Measurements from ENCODE around the gene DACT2.

Gene DACT2

GRCh38 chr6:168347615-168348014 is 28.0 kb upstream of the DACT2 start:
- Histone ChIP-seq H2AFZ (ENCODE audit: low read depth, low read length) (no peak overlapping the region), H3K27me3 (ENCODE audit: insufficient read depth, low read length, poor library complexity) (no peaks in the 10 kb centered on the region), H3K79me2 (ENCODE audit: insufficient read depth, low read length) (no peaks in the 10 kb centered on the region), H3K9me3 (ENCODE audit: insufficient read depth, low read length, severe bottlenecking) (peaks cover 4% of the 10 kb centered on the region), H3K36me3 (ENCODE audit: insufficient read depth, low read length) (no peaks in the 10 kb centered on the region), H3K4me1 (ENCODE audit: insufficient read depth, low read length) (no peaks in the 10 kb centered on the region), H3K4me2 (ENCODE audit: insufficient read depth, low read length) (no peak overlapping the region), H3K27ac (ENCODE audit: low read length) (no peak overlapping the region), H3K4me3 (ENCODE audit: low read depth in 1 of 2, low read length in 2 of 2) (no peak overlapping the region), H3K9ac (ENCODE audit: low read depth, low read length) (no peak overlapping the region), H4K20me1 (ENCODE audit: insufficient read depth, low read length) (no peaks in the 10 kb centered on the region)
- no peak for TF ChIP-seq EZH2 (IDR thresholded peaks at IDR 0.05; ENCODE audit: borderline replicate concordance, low read depth, low read length, severe bottlenecking)
- TF ChIP-seq CTCF (IDR thresholded peaks at IDR 0.05; ENCODE audit: borderline replicate concordance, extremely low read depth, low read length, poor library complexity, severe bottlenecking) = no peak
- DNase-seq = no peak
- no peak for ATAC-seq (ENCODE audit: insufficient read depth, low read depth)

GRCh38 chr6:168347053-168347452 is 27.5 kb upstream of the DACT2 start:
- Histone ChIP-seq H3K27ac (ENCODE audit: low read length) (no peak overlapping the region), H3K9ac (ENCODE audit: low read depth, low read length) (no peak overlapping the region), H4K20me1 (ENCODE audit: insufficient read depth, low read length) (no peaks in the 10 kb centered on the region), H3K27me3 (ENCODE audit: insufficient read depth, low read length, poor library complexity) (no peaks in the 10 kb centered on the region), H2AFZ (ENCODE audit: low read depth, low read length) (no peak overlapping the region), H3K4me1 (ENCODE audit: insufficient read depth, low read length) (no peaks in the 10 kb centered on the region), H3K4me3 (ENCODE audit: low read depth in 1 of 2, low read length in 2 of 2) (no peak overlapping the region), H3K36me3 (ENCODE audit: insufficient read depth, low read length) (no peaks in the 10 kb centered on the region), H3K79me2 (ENCODE audit: insufficient read depth, low read length) (no peaks in the 10 kb centered on the region), H3K9me3 (ENCODE audit: insufficient read depth, low read length, severe bottlenecking) (peaks cover 4% of the 10 kb centered on the region), H3K4me2 (ENCODE audit: insufficient read depth, low read length) (no peak overlapping the region)
- DNase-seq (no peak), ATAC-seq (ENCODE audit: insufficient read depth, low read depth) (no peak)
- TF ChIP-seq EZH2 (IDR thresholded peaks at IDR 0.05; ENCODE audit: borderline replicate concordance, low read depth, low read length, severe bottlenecking) (no peak), CTCF (IDR thresholded peaks at IDR 0.05; ENCODE audit: borderline replicate concordance, extremely low read depth, low read length, poor library complexity, severe bottlenecking) (no peak)

GRCh38 chr6:168345896-168346754 is 26.5 kb upstream of the DACT2 start:
- Histone ChIP-seq H3K9ac (ENCODE audit: low read depth, low read length) (no peak overlapping the region), H3K4me3 (ENCODE audit: low read depth in 1 of 2, low read length in 2 of 2) (no peak overlapping the region), H3K27me3 (ENCODE audit: insufficient read depth, low read length, poor library complexity) (no peaks in the 10 kb centered on the region), H3K79me2 (ENCODE audit: insufficient read depth, low read length) (no peaks in the 10 kb centered on the region), H3K27ac (ENCODE audit: low read length) (no peak overlapping the region), H3K4me2 (ENCODE audit: insufficient read depth, low read length) (no peak overlapping the region), H3K36me3 (ENCODE audit: insufficient read depth, low read length) (no peaks in the 10 kb centered on the region), H2AFZ (ENCODE audit: low read depth, low read length) (no peak overlapping the region), H3K4me1 (ENCODE audit: insufficient read depth, low read length) (no peaks in the 10 kb centered on the region), H4K20me1 (ENCODE audit: insufficient read depth, low read length) (no peaks in the 10 kb centered on the region), H3K9me3 (ENCODE audit: insufficient read depth, low read length, severe bottlenecking) (peaks cover under 1% of the 10 kb centered on the region)
- TF ChIP-seq EZH2 (IDR thresholded peaks at IDR 0.05; ENCODE audit: borderline replicate concordance, low read depth, low read length, severe bottlenecking) (no peak), CTCF (IDR thresholded peaks at IDR 0.05; ENCODE audit: borderline replicate concordance, extremely low read depth, low read length, poor library complexity, severe bottlenecking) (no peak)
- DNase-seq (no peak), ATAC-seq (ENCODE audit: insufficient read depth, low read depth) (no peak)
